Mucosa of rectum (tissue), 2 donors: Measurements from ENCODE around the gene AGFG2.
A peak's percentile ranks its signal among the peaks of the same experiment; 100 is the strongest.
"Not testable (repeated sequence)": the region's sequence is repeated elsewhere in the genome, so short reads cannot be mapped to it uniquely, and the experiment has no call there.

ENCODE experiments used
- H3K27ac ChIP-seq, 2 donors: one replicate each; pipeline ENCODE4 v1.7.0; 2013; ENCODE audit warnings: inconsistent platforms in 2 of 2, low read depth in 2 of 2, low read length in 2 of 2
- H3K27me3 ChIP-seq, 2 donors: one replicate each; pipeline ENCODE4 v1.7.0; 2013; ENCODE audit warnings: low read length in 2 of 2; ENCODE audit not compliant: control insufficient read depth in 2 of 2, insufficient read depth in 2 of 2
- H3K36me3 ChIP-seq, 2 donors: one replicate each; pipeline ENCODE4 v1.7.0; 2013; ENCODE audit warnings: low read length in 2 of 2; ENCODE audit not compliant: control insufficient read depth in 2 of 2, insufficient read depth in 2 of 2
- H3K4me1 ChIP-seq, 2 donors: one replicate each; pipeline ENCODE4 v1.7.0; 2013; ENCODE audit warnings: low read length in 2 of 2, mild to moderate bottlenecking in 1 of 2; ENCODE audit not compliant: control insufficient read depth in 2 of 2, insufficient read depth in 2 of 2
- H3K4me3 ChIP-seq, 2 donors: one replicate each; pipeline ENCODE4 v1.7.0; 2013; ENCODE audit warnings: low read length in 2 of 2
- H3K9ac ChIP-seq, 2 donors: one replicate each; pipeline ENCODE4 v1.7.0; 2013; ENCODE audit warnings: low read length in 2 of 2, low read depth in 1 of 2, mild to moderate bottlenecking in 1 of 2
- H3K9me3 ChIP-seq, 2 donors: one replicate each; pipeline ENCODE4 v1.7.0; 2013; ENCODE audit warnings: low read length in 2 of 2; ENCODE audit not compliant: control insufficient read depth in 2 of 2
- donor health status: healthy.
- donor health status: Normal muscosa, but diverticular disease.

Gene AGFG2

DNA sequence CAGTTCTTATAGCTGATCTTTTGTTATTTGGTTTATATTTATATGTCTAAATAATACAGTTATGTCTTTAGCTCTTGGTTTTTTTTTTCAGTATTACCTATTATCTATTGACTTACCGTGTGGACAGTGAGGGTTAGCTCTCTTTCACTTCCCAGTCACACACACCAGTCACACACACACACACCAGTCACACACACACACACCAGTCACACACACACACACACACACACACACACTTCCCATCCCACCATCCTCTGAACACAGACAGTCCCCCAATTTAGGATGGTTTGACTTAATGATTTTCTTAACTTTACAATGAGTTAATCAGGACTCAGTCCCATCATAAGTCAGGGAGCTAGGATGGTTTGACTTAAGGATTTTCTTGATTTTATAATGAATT, 18.9 kb upstream of the AGFG2 start:
- H3K27ac ChIP-seq: no peak overlapping the region
- no peaks in the 10 kb centered on the region for H3K9me3 ChIP-seq
- no peaks in the 10 kb centered on the region for H3K27me3 ChIP-seq
- H3K4me3 ChIP-seq: no peak overlapping the region
- no peak overlapping the region for H3K9ac ChIP-seq
- H3K36me3 ChIP-seq: no peaks in the 10 kb centered on the region
- H3K4me1 ChIP-seq: peaks cover 0 to 3% of the 10 kb centered on the region in 2 donors

DNA sequence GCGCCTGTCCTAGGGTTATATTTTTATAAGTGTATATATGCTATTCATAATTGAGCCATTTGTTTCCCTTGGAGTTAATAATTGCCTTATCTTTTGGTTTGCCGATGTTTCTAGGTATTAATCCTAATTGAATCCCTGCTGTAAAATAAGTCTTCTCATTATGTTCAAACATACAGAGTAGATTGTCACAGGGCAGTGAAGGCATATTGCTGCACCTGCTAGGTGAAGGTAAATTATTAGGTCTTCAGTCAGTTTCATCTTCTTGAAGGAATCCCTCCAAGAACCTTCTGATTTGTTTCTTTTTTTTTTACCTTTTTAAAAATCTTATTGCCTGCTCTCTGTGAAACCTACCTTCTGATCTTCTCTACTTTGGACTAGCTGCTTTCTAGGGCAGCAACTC, 17.9 kb upstream of the AGFG2 start:
- Histone ChIP-seq H3K9me3 (no peaks in the 10 kb centered on the region), H3K27ac (no peak overlapping the region), H3K36me3 (no peaks in the 10 kb centered on the region), H3K4me3 (no peak overlapping the region), H3K9ac (no peak overlapping the region), H3K4me1 (peaks cover 0 to 1% of the 10 kb centered on the region in 2 donors), H3K27me3 (no peaks in the 10 kb centered on the region)

DNA sequence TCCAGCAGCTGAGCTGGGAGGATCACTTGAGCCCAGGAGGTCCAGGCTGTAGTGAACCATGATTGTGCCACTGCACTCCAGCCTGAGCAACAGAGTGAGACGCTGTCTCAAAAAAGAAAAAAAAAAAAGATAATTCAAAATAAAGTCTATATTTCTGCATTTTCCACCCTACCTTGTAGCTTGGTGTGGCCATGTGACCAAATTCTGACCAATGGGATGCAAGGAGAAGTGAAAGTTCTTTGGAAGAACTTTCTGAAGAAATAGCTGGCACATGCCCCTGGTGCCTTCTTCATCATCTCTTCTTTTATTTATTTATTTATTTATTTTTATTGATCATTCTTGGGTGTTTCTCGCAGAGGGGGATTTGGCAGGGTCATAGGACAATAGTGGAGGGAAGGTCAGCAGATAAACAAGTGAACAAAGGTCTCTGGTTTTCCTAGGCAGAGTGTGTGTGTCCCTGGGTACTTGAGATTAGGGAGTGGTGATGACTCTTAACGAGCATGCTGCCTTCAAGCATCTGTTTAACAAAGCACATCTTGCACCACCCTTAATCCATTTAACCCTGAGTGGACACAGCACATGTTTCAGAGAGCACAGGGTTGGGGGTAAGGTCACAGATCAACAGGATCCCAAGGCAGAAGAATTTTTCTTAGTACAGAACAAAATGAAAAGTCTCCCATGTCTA, 17.0 kb upstream of the AGFG2 start:
- H3K9ac ChIP-seq, H3K36me3 ChIP-seq, H3K4me1 ChIP-seq, H3K27ac ChIP-seq, H3K9me3 ChIP-seq, H3K27me3 ChIP-seq, H3K4me3 ChIP-seq: not testable (repeated sequence)

- H3K4me3 ChIP-seq, H3K27ac ChIP-seq, H3K9ac ChIP-seq, H3K4me1 ChIP-seq, H3K27me3 ChIP-seq, H3K9me3 ChIP-seq, H3K36me3 ChIP-seq: not testable (repeated sequence)
These were observed 15.8 kb upstream of the AGFG2 start for GRCh38 chr7:100523192-100523591.

- not testable (repeated sequence) for H3K4me1 ChIP-seq
These were observed 10.7 kb upstream of the AGFG2 start for GRCh38 chr7:100528108-100528866.

DNA sequence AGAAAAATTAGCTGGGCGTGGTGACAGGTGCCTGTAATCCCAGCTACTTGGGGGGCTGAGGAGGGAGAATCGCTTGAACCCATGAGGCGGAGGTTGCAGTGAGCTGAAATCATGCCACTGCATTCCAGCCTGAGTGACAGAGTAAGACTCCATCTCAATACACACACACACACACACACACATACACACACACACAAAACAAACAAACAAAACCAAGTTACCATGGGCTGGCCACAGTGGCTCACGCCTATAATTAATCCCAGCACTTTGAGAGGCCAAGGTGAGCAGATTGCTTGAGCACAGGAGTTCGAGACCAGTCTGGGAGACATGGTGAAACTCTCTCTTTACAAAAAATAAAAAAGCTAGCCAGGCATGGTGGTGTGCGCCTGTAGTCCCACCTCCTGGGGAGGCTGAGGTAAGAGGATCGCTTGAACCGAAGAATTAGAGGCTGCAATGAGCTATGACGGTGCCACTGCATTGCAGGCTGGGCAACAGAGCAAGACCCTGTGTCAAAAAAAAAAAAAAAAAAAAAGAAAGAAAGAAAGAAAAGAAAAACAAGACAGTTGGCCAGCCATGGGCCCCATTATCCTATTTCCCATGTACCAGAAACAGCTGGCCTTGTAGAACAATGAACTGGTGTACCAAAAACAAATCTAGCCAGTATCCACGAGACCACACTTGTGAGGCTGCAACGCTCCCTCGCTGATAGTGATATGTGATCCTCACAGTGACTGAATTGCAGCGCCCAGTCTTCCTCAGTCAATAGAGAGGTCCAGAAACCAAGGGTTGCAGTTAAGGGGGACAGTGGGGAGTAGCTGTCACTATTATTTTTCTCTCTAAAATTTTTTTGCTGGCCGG, 6.6 kb upstream of the AGFG2 start:
- no peaks in the 10 kb centered on the region for H3K27me3 ChIP-seq
- peak overlapping the region; percentile 35 to 48 for H3K27ac ChIP-seq

More at GRCh38 chr7:100528108-100528866, 10.7 kb upstream of the AGFG2 start:
- H3K9ac ChIP-seq, H3K27me3 ChIP-seq, H3K27ac ChIP-seq, H3K9me3 ChIP-seq, H3K36me3 ChIP-seq, H3K4me3 ChIP-seq: not testable (repeated sequence)

GRCh38 chr7:100535982-100536381, 3.0 kb upstream of the AGFG2 start:
- not testable (repeated sequence) for H3K27ac ChIP-seq, H3K36me3 ChIP-seq, H3K9ac ChIP-seq, H3K27me3 ChIP-seq, H3K9me3 ChIP-seq, H3K4me3 ChIP-seq
- H3K4me1 ChIP-seq: peaks cover 15 to 18% of the 10 kb centered on the region in 2 donors

More for the DNA sequence above, 6.6 kb upstream of the AGFG2 start:
- no peaks in the 10 kb centered on the region for H3K36me3 ChIP-seq
- peak overlapping the region in 1 of 2 donors; percentile 26 for H3K4me3 ChIP-seq
- H3K9ac ChIP-seq: peak overlapping the region in 1 of 2 donors; percentile 34
- peaks cover 0 to 5% of the 10 kb centered on the region in 2 donors for H3K4me1 ChIP-seq
- H3K9me3 ChIP-seq: no peaks in the 10 kb centered on the region

DNA sequence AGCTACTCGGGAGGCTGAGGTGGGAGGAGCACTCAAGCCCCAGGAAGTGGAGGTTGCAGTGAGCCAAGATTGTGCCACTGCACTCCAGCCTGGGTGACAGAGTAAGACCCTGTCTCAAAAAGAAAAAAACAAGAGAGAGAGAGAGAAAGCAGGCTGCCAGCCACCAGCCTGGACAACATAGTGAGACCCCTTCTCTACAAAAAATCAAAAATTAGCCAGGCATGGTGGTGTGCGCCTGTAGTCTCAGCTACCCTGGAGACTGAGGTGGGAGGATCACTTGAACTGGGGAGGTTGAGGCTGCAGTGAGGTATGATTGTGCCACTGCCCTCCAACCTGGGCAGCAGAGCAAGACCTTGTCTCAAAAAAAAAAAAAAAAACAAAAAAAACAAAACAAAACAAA, 2.3 kb upstream of the AGFG2 start:
- H3K36me3 ChIP-seq, H3K9me3 ChIP-seq, H3K4me3 ChIP-seq, H3K27me3 ChIP-seq, H3K27ac ChIP-seq, H3K9ac ChIP-seq: not testable (repeated sequence)
- H3K4me1 ChIP-seq: peaks cover 16 to 21% of the 10 kb centered on the region in 2 donors

DNA sequence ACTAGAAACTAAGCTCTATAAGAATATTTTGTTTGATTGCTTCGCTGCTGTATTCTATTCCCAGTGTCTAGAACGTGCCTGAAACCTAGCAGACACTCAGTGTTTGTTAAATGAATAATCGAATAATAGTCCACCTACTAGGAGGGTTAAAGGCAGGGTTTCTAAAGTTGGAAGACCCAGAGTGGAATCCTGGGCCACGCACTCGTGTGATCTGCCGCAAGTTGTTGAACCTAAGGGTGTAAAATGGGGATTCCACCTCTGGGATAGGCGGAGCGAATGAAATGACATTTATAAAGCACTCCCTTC, 702 bp upstream of the AGFG2 start:
- peak overlapping the region; percentile 41 to 64 for H3K4me3 ChIP-seq
- peak overlapping the region in 1 of 2 donors; percentile 38 for H3K27ac ChIP-seq
- no peaks in the 10 kb centered on the region for H3K9me3 ChIP-seq
- H3K27me3 ChIP-seq: no peaks in the 10 kb centered on the region
- H3K4me1 ChIP-seq: peaks cover 16 to 22% of the 10 kb centered on the region in 2 donors
- H3K9ac ChIP-seq: no peak overlapping the region
- no peaks in the 10 kb centered on the region for H3K36me3 ChIP-seq

GRCh38 chr7:100539436-100540006, 518 bp downstream of the AGFG2 start:
- Histone ChIP-seq H3K9ac (peak overlapping the region; percentile 52 to 85), H3K36me3 (no peaks in the 10 kb centered on the region), H3K9me3 (no peaks in the 10 kb centered on the region), H3K4me3 (peak overlapping the region; percentile 88 to 95), H3K27ac (peak overlapping the region; percentile 85 to 87), H3K27me3 (no peaks in the 10 kb centered on the region), H3K4me1 (peaks cover 24 to 29% of the 10 kb centered on the region in 2 donors)
